B cell (primary cell): ENCODE measurements around the gene HOMEZ. TPM values are rescaled to one million over a fixed set of nuclear protein-coding genes. Genes with fewer than 3 reads are reported as not detected.

Experiments
- ATAC-seq: fragments of 200-7000 bp; cut with Tn5 transposase; one replicate; pipeline ENCODE4 v1.10.0; 2021; ENCODE audit warnings: low read depth, mild to moderate bottlenecking, moderate number of reproducible peaks, moderate library complexity
- CTCF ChIA-PET: fragments of 350-600 bp; sonication (Branson Sonifier 250); formaldehyde crosslinking; loops from one replicate; lab custom pipeline; 2021; ENCODE audit warnings: antibody characterized with exemption, inconsistent platforms; lab: Charles Lee
- POLR2A ChIA-PET: fragments of 350-600 bp; sonication (Branson Sonifier 250); formaldehyde crosslinking; loops from one replicate; lab custom pipeline; 2021; ENCODE audit warnings: antibody characterized with exemption; lab: Charles Lee
- DNase-seq: peaks from one replicate; pipeline ENCODE4 v3.0.0; 2013
- H2AFZ ChIP-seq: 2 replicates; pipeline ENCODE4 v1.6.1; 2012; ENCODE audit warnings: mild to moderate bottlenecking, low read depth, low read length; ENCODE audit not compliant: insufficient read depth, poor library complexity, severe bottlenecking
- H3K27ac ChIP-seq, 2 donors: 1 replicate in 1 of 2; 2 replicates in 1 of 2; pipeline ENCODE4 v1.5.1; 2012 to 2013; ENCODE audit warnings: low read length in 2 of 2, mild to moderate bottlenecking in 2 of 2, moderate library complexity in 1 of 2
- H3K27me3 ChIP-seq, 4 experiments: fragments of 200-600 bp in 1 of 4; sonication (generic) in 1 of 4; replicated peaks in 1 of 4; 1 replicate in 2 of 4; 2 replicates in 2 of 4; pipeline versions ENCODE4 v1.6.1 to v1.7.0; 2013 to 2016; ENCODE audit warnings: low read length in 3 of 4, mild to moderate bottlenecking in 2 of 4, mixed read lengths in 1 of 4, moderate library complexity in 1 of 4; ENCODE audit not compliant: insufficient read depth in 4 of 4, control insufficient read depth in 3 of 4; ENCODE audit errors: control extremely low read depth in 1 of 4
- H3K36me3 ChIP-seq, 2 experiments: replicated peaks in 1 of 2; 1 replicate in 1 of 2; 2 replicates in 1 of 2; pipeline versions ENCODE4 v1.6.1 to v1.7.1; 2013; ENCODE audit warnings: low read length in 1 of 2; ENCODE audit not compliant: insufficient read depth in 2 of 2, control insufficient read depth in 1 of 2; ENCODE audit errors: control extremely low read depth in 1 of 2, extremely low read depth in 1 of 2
- H3K4me1 ChIP-seq, 2 donors: fragments of 200-600 bp in 1 of 2; sonication (generic) in 1 of 2; 1 replicate in 1 of 2; 2 replicates in 1 of 2; pipeline versions ENCODE4 v1.5.1 to v1.6.1; 2013 to 2017; ENCODE audit warnings: low read length in 2 of 2; ENCODE audit not compliant: control insufficient read depth in 2 of 2, insufficient read depth in 2 of 2
- H3K4me2 ChIP-seq: replicated peaks from 2 replicates; pipeline ENCODE3; 2012; ENCODE audit warnings: mild to moderate bottlenecking, low read depth, low read length; ENCODE audit not compliant: poor library complexity, severe bottlenecking
- H3K4me3 ChIP-seq, 5 experiments: fragments of 200-600 bp in 1 of 5; sonication (generic) in 1 of 5; 1 replicate in 3 of 5; 2 replicates in 2 of 5; pipeline versions ENCODE4 v1.5.1 to v1.7.0; 2011 to 2016; ENCODE audit warnings: low read length in 4 of 5, mild to moderate bottlenecking in 4 of 5, low read depth in 2 of 5, control low read depth in 1 of 5, moderate library complexity in 1 of 5; ENCODE audit not compliant: insufficient read depth in 1 of 5; ENCODE audit errors: control extremely low read depth in 1 of 5, extremely low read depth in 1 of 5
- H3K79me2 ChIP-seq: fragments of 200-600 bp; sonication (generic); one replicate; pipeline ENCODE4 v1.6.0; 2016; ENCODE audit warnings: low read length; ENCODE audit not compliant: control insufficient read depth, insufficient read depth
- H3K9ac ChIP-seq: fragments of 200-600 bp; sonication (generic); 2 replicates; pipeline ENCODE4 v1.6.1; 2017; ENCODE audit warnings: mild to moderate bottlenecking, low read length, moderate library complexity
- H3K9me3 ChIP-seq, 3 donors: one replicate each; pipeline versions ENCODE4 v1.6.1 to v1.7.1; 2013; ENCODE audit warnings: low read length in 2 of 3; ENCODE audit not compliant: control insufficient read depth in 2 of 3, insufficient read depth in 1 of 3; ENCODE audit errors: control extremely low read depth in 1 of 3
- H4K20me1 ChIP-seq: 2 replicates; pipeline ENCODE4 v1.6.0; 2012; ENCODE audit warnings: mild to moderate bottlenecking, low read length; ENCODE audit not compliant: insufficient read depth, control insufficient read depth, poor library complexity, severe bottlenecking
- H3K27ac Mint-ChIP-seq: one replicate; pipeline ENCODE4 v1.8.0; 2021; ENCODE audit warnings: mixed read lengths
- H3K27me3 Mint-ChIP-seq: one replicate; pipeline ENCODE4 v1.8.0; 2021; ENCODE audit warnings: mixed read lengths
- H3K4me1 Mint-ChIP-seq: one replicate; pipeline ENCODE4 v1.8.0; 2021; ENCODE audit warnings: mixed read lengths
- H3K4me3 Mint-ChIP-seq: one replicate; pipeline ENCODE4 v1.8.0; 2021; ENCODE audit warnings: mixed read lengths
- H3K9me3 Mint-ChIP-seq: one replicate; pipeline ENCODE4 v1.8.0; 2022; ENCODE audit warnings: mixed read lengths; ENCODE audit not compliant: insufficient read depth
- CTCF ChIP-seq: fragments of 200-600 bp; IDR thresholded peaks from one replicate; pipeline ENCODE4 v1.8.0; 2022; ENCODE audit warnings: antibody characterized with exemption, mild to moderate bottlenecking
- EZH2 ChIP-seq: IDR thresholded peaks from 2 replicates; pipeline ENCODE4 v1.6.1; 2012; ENCODE audit warnings: borderline replicate concordance, low read depth, mild to moderate bottlenecking, moderate library complexity, low read length; ENCODE audit not compliant: insufficient read depth, poor library complexity, severe bottlenecking
- WGBS: methylation state at CpG from one replicate; pipeline ENCODE4 v1.1.5; 2013; ENCODE audit warnings: missing lambda C conversion rate; ENCODE audit not compliant: insufficient coverage; 5-methylcytosine and 5-hydroxymethylcytosine counted together
- intact Hi-C: fragments of 100-400 bp; cut with micrococcal nuclease; formaldehyde crosslinking; loops from one replicate; pipeline ENCODE4 v1.10.0; 2022
- polyA plus RNA-seq: library from polyadenylated mRNA; depleted of rRNA; stranded (reverse); fragments of >200 nt; gene quantifications from 2 replicates; pipeline ENCODE4 v1.2.3, GENCODE V29; 2012
- total RNA-seq, 2 donors: library from RNA; stranded (reverse); fragments of 120-200 nt in 1 of 2; gene quantifications; 1 replicate in 1 of 2; 2 replicates in 1 of 2; pipeline versions ENCODE4 v1.2.3 to v1.2.4, GENCODE V29; 2013 to 2022

Gene HOMEZ
- total and polyA plus RNA-seq, 2 donors (not counting 1 experiment from before 2014, with no cell fraction given): 4.2 to 15.5 TPM

- no peaks in the 10 kb centered on the region for H4K20me1 ChIP-seq
- DNase-seq: peak; percentile 64
- H3K4me2 ChIP-seq: peak overlapping the region; percentile 98
- 10% methylated on average over 7 of the region's 13 CpGs for WGBS
- intact Hi-C loops: loop anchor here (1.0 to 10.0 kb wide), 15 partner anchors 14 to 1918 kb away; partner anchors contain the start of genes ACIN1, C14orf119, HOMEZ and MDP1
- peak overlapping the region; percentile 86 for H3K9ac ChIP-seq
- ChIA-PET POLR2A (interaction anchor here (2.1 to 5.0 kb wide), 3 partner anchors 15 to 206 kb away, joined by 11 to 84 read pairs (median 26); partner anchors contain the start of genes ACIN1, C14orf119, HOMEZ and PABPN1), CTCF (interaction anchor here (1.0 to 8.6 kb wide), 8 partner anchors 15 to 228 kb away, joined by 3 to 56 read pairs (median 6); partner anchors contain the start of genes ACIN1, C14orf119, HOMEZ and PABPN1)
- H3K27me3 ChIP-seq: no peaks in the 10 kb centered on the region
- H3K4me3 ChIP-seq: peak overlapping the region; percentile 69 to 80 (median 76)
- peaks cover 30% of the 10 kb centered on the region for H3K4me1 Mint-ChIP-seq
- peak overlapping the region; percentile 71 for H2AFZ ChIP-seq
- H3K9me3 Mint-ChIP-seq: no peaks in the 10 kb centered on the region
- no peak for TF ChIP-seq EZH2
- TF ChIP-seq CTCF: no peak
- H3K79me2 ChIP-seq: peaks cover 6% of the 10 kb centered on the region
- H3K27me3 Mint-ChIP-seq: no peaks in the 10 kb centered on the region
- peak overlapping the region; percentile 95 for H3K27ac Mint-ChIP-seq
- ATAC-seq: no peak
- H3K27ac ChIP-seq: peak overlapping the region; percentile 95 to 96
- H3K4me1 ChIP-seq: peaks cover 17 to 20% of the 10 kb centered on the region in 2 donors
- H3K36me3 ChIP-seq: peaks cover 0 to 14% of the 10 kb centered on the region in 2 experiments
- peak overlapping the region; percentile 98 for H3K4me3 Mint-ChIP-seq
- no peaks in the 10 kb centered on the region for H3K9me3 ChIP-seq
These were observed 14.8 kb upstream of the HOMEZ start for GRCh38 chr14:23300687-23301223.
